CD4-positive, alpha-beta memory T cell (primary cell): ENCODE results near the gene YIF1A. TPM values are rescaled to one million over a fixed set of nuclear protein-coding genes. Genes with fewer than 3 reads are reported as not detected.
A peak's percentile ranks its signal among the peaks of the same experiment; 100 is the strongest.

ENCODE experiments used
- CTCF ChIA-PET: fragments of 350-600 bp; sonication (Branson Sonifier 250); formaldehyde crosslinking; loops from one replicate; lab custom pipeline; 2021; ENCODE audit warnings: inconsistent platforms; ENCODE audit not compliant: partially characterized antibody; lab: Charles Lee
- POLR2A ChIA-PET: fragments of 350-600 bp; sonication (Branson Sonifier 250); formaldehyde crosslinking; loops from one replicate; lab custom pipeline; 2021; ENCODE audit not compliant: partially characterized antibody; lab: Charles Lee
- DNase-seq, 5 donors: peaks; one replicate each; pipeline versions ENCODE4 v3.0.0 to v3.0.0-alpha.2; 2020 to 2022; ENCODE audit warnings: mixed read lengths in 1 of 5
- H3K27ac ChIP-seq: one replicate; pipeline ENCODE4 v1.7.0; 2013; ENCODE audit warnings: low read depth, low read length
- H3K27me3 ChIP-seq: 2 replicates; pipeline ENCODE4 v1.7.0; 2013; ENCODE audit warnings: mild to moderate bottlenecking, low read length, moderate library complexity; ENCODE audit not compliant: insufficient read depth
- H3K36me3 ChIP-seq: 2 replicates; pipeline ENCODE4 v1.7.0; 2013; ENCODE audit warnings: mild to moderate bottlenecking, low read length, moderate library complexity; ENCODE audit not compliant: insufficient read depth
- H3K4me1 ChIP-seq: 2 replicates; pipeline ENCODE4 v1.7.0; 2013; ENCODE audit warnings: mild to moderate bottlenecking, low read length, moderate library complexity; ENCODE audit not compliant: insufficient read depth
- H3K4me3 ChIP-seq, 2 donors: one replicate each; pipeline ENCODE4 v1.7.0; 2013; ENCODE audit warnings: low read length in 2 of 2, mild to moderate bottlenecking in 1 of 2
- H3K9me3 ChIP-seq, 2 donors: one replicate each; pipeline ENCODE4 v1.7.0; 2013; ENCODE audit warnings: low read length in 2 of 2, control low read depth in 1 of 2; ENCODE audit not compliant: control insufficient read depth in 1 of 2
- H3K27ac Mint-ChIP-seq, 7 donors: one replicate each; pipeline ENCODE4 v1.8.0; 2020 to 2021; ENCODE audit warnings: mixed read lengths in 7 of 7, mild to moderate bottlenecking in 6 of 7, inconsistent platforms in 3 of 7, moderate library complexity in 3 of 7
- H3K27me3 Mint-ChIP-seq, 2 donors: one replicate each; pipeline ENCODE4 v1.8.0; 2020 to 2021; ENCODE audit warnings: mixed read lengths in 2 of 2
- H3K36me3 Mint-ChIP-seq, 2 donors: one replicate each; pipeline ENCODE4 v1.8.0; 2020 to 2021; ENCODE audit warnings: mixed read lengths in 2 of 2, inconsistent platforms in 1 of 2, mild to moderate bottlenecking in 1 of 2
- H3K4me1 Mint-ChIP-seq, 4 donors: one replicate each; pipeline ENCODE4 v1.8.0; 2020 to 2021; ENCODE audit warnings: mixed read lengths in 4 of 4, mild to moderate bottlenecking in 1 of 4
- H3K4me3 Mint-ChIP-seq, 8 donors: one replicate each; pipeline ENCODE4 v1.8.0; 2020 to 2021; ENCODE audit warnings: mixed read lengths in 8 of 8, mild to moderate bottlenecking in 7 of 8, moderate library complexity in 6 of 8, inconsistent platforms in 3 of 8
- H3K9me3 Mint-ChIP-seq, 8 donors: one replicate each; pipeline ENCODE4 v1.8.0; 2020 to 2021; ENCODE audit warnings: mixed read lengths in 8 of 8, mild to moderate bottlenecking in 5 of 8, inconsistent platforms in 3 of 8, moderate library complexity in 1 of 8
- intact Hi-C: fragments of 100-400 bp; cut with micrococcal nuclease; formaldehyde crosslinking; loops from one replicate; pipeline ENCODE4 v1.15.1; 2023
- polyA plus RNA-seq, 2 donors: library from polyadenylated mRNA; unstranded; fragments of 300-500 nt; fragmentation: Illumina TruSeq; gene quantifications; one replicate each; pipeline ENCODE4 v1.2.3, GENCODE V29; 2021
- total RNA-seq, 2 experiments: library from RNA; stranded (reverse); gene quantifications; one replicate each; pipeline ENCODE4 v1.2.3, GENCODE V29; 2021

The YIF1A gene
- total and polyA plus RNA-seq, 4 experiments from 2014 or later: 40.4 to 77.5 (median 49.3) TPM

DNA sequence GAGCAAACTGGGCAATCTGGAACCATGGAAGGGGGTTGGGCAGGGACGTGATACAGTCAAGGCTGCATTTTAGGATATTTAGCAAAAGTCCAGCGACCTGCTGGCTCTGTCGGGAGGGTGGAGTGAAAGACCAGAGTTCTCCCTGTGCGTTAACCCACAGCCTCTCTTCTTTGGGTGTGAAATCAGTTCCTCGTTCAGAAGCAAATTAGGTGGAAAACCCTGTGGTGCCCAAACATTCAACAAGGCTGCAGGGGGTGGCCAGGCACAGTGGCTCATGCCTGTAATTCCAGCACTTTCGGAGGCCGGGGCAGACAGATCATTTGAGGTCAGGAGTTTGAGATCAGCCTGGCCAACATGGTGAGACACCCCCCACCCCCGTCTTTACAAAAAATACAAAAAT is 8.7 kb upstream of the YIF1A start:
- Histone ChIP-seq H3K27me3 (no peaks in the 10 kb centered on the region), H3K36me3 (no peaks in the 10 kb centered on the region), H3K9me3 (no peaks in the 10 kb centered on the region), H3K27ac (no peak overlapping the region), H3K4me1 (no peaks in the 10 kb centered on the region), H3K4me3 (no peak overlapping the region)
- Mint-ChIP-seq H3K9me3 (no peaks in the 10 kb centered on the region), H3K36me3 (no peaks in the 10 kb centered on the region), H3K27ac (no peak overlapping the region), H3K4me1 (peaks cover 0 to 9% (median 3%) of the 10 kb centered on the region in 4 donors), H3K27me3 (peaks cover 9% of the 10 kb centered on the region in 2 donors), H3K4me3 (no peak overlapping the region)
- no peak for DNase-seq
- intact Hi-C loops: no loop called here
- CTCF ChIA-PET: interaction anchor here (1.2 to 2.1 kb wide), 2 partner anchors 14 to 91 kb away, joined by 3 to 6 read pairs; no protein-coding TSS in a partner anchor
- POLR2A ChIA-PET: no interaction called here

DNA sequence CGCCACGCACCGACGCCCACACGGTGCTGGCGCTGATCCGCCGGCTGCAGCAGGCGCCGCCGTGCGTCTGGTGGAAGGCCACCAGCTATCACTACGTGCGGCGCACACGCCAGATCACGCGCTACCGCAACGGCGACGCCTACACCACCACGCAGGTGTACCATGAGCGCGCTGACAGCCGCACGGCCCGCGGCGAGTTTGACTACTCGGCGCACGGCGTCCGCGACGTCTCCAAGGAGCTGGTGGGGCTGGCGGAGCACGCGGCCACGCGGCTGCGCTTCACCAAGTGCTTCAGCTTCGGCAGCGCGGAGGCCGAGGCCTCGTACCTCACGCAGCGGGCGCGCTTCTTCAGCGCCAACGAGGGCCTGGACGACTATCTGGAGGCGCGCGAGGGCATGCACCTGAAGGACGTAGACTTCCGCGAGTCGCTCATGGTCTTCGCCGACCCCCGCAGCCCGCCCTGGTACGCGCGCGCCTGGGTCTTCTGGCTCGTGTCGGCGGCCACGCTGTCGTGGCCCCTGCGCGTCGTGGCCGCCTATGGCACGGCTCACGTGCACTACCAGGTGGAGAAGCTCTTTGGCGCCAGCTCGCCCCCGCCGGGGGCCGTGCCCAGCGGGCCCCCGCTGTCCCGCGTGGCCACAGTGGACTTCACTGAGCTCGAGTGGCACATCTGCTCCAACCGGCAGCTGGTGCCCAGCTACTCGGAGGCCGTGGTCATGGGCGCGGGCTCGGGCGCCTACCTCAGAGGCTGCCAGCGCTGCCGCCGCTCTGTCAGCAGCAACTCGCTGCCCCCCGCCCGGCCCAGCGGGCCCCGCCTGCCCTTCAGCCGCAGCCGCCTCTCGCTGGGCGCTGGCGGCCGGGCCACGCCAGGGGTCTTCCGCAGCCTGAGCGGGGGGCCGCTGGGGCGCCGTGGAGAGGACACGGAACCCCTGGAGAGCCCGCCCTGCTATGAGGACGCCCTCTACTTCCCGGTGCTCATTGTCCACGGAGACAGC is 6.0 kb upstream of the YIF1A start:
- no peak overlapping the region for H3K4me3 ChIP-seq
- ChIA-PET POLR2A (no interaction called here), CTCF (interaction anchor here (1.0 to 1.4 kb wide), 3 partner anchors 12 to 91 kb away, joined by 3 read pairs; no protein-coding TSS in a partner anchor)
- intact Hi-C loops: no loop called here
- no peak overlapping the region for H3K27ac ChIP-seq
- no peaks in the 10 kb centered on the region for H3K27me3 ChIP-seq
- no peak overlapping the region for H3K27ac Mint-ChIP-seq
- no peak overlapping the region for H3K4me3 Mint-ChIP-seq
- H3K36me3 ChIP-seq: no peaks in the 10 kb centered on the region
- H3K9me3 Mint-ChIP-seq: no peaks in the 10 kb centered on the region
- DNase-seq: no peak
- no peaks in the 10 kb centered on the region for H3K9me3 ChIP-seq
- peaks cover 19% of the 10 kb centered on the region for H3K4me1 ChIP-seq
- peaks cover 10 to 11% of the 10 kb centered on the region in 2 donors for H3K27me3 Mint-ChIP-seq
- H3K4me1 Mint-ChIP-seq: peaks cover 8 to 22% (median 15%) of the 10 kb centered on the region in 4 donors
- H3K36me3 Mint-ChIP-seq: no peaks in the 10 kb centered on the region

DNA sequence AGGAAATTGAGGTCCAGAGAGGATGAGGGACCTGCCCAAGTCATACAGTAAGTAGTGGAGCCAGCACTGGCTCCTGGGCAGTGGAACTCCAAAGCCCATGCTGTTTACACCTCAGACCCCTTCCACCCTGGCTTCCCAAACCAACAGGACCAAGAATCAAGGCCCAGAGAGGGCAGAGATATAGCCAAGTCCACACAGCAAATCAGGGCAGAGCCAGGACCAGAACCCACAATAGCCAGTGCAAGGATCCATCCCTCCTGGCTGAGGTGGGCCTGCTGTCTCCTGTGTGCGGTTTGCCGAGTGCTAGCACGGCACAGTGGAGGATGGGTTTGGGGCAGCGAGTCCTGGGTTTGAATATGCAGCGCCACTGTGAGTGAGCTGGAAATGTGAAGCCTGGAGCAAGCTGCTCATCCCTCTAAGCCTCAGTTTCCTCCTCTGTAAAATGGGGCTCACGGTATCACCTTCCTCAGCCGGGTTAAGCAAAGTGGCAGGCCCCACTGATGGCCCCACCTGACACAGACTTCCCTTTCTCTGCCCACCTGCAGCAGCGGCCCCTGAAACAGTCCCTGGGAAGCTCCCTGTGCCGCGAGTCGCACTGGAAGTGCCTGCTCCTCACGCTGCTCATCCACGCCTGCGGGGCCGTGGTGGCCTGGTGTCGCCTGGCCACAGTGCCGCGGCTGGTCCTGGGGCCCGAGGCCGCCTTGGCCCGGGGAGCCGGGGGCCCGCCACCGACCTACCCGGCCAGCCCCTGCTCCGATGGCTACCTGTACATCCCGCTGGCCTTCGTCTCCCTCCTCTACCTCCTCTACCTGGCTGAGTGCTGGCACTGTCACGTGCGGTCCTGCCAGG is 5.1 kb upstream of the YIF1A start:
- peaks cover 0 to under 1% of the 10 kb centered on the region in 2 donors for H3K36me3 Mint-ChIP-seq

DNA sequence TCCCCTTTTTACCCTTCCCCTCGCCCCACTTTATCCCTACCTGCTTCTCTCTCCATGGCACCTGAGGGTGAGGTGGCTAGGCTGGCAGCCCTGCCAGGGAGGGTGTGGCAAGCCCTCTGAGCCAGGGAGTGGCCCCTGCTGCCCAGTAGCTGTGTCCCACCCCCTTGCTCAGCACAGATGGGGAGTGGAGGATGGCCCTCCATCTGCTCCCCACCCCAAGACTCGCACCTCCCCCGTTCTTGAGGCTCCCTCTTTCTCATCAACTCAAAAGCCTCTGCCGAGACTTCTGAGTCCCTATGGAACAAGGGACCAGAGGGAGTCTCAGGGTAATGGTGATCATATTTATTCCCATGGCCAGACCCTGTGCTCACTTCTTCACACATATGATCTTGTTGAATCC is 4.4 kb upstream of the YIF1A start:
- CTCF ChIA-PET: interaction anchor here (1.0 kb wide), 1 partner anchor 92 kb away, joined by 3 read pairs; no protein-coding TSS in a partner anchor

More for the DNA sequence above, 5.1 kb upstream of the YIF1A start:
- Histone ChIP-seq H3K9me3 (no peaks in the 10 kb centered on the region), H3K4me3 (no peak overlapping the region), H3K36me3 (no peaks in the 10 kb centered on the region), H3K4me1 (peaks cover 24% of the 10 kb centered on the region), H3K27me3 (no peaks in the 10 kb centered on the region), H3K27ac (no peak overlapping the region)
- no peak overlapping the region for H3K4me3 Mint-ChIP-seq
- ChIA-PET POLR2A (no interaction called here), CTCF (interaction anchor here (1.0 to 1.4 kb wide), 2 partner anchors 18 to 92 kb away, joined by 3 read pairs; no protein-coding TSS in a partner anchor)
- H3K9me3 Mint-ChIP-seq: no peaks in the 10 kb centered on the region
- peaks cover 10 to 14% of the 10 kb centered on the region in 2 donors for H3K27me3 Mint-ChIP-seq
- intact Hi-C loops: no loop called here
- H3K4me1 Mint-ChIP-seq: peaks cover 14 to 31% (median 22%) of the 10 kb centered on the region in 4 donors
- peak overlapping the region in 1 of 7 donors; percentile 35 for H3K27ac Mint-ChIP-seq
- DNase-seq: no peak

DNA sequence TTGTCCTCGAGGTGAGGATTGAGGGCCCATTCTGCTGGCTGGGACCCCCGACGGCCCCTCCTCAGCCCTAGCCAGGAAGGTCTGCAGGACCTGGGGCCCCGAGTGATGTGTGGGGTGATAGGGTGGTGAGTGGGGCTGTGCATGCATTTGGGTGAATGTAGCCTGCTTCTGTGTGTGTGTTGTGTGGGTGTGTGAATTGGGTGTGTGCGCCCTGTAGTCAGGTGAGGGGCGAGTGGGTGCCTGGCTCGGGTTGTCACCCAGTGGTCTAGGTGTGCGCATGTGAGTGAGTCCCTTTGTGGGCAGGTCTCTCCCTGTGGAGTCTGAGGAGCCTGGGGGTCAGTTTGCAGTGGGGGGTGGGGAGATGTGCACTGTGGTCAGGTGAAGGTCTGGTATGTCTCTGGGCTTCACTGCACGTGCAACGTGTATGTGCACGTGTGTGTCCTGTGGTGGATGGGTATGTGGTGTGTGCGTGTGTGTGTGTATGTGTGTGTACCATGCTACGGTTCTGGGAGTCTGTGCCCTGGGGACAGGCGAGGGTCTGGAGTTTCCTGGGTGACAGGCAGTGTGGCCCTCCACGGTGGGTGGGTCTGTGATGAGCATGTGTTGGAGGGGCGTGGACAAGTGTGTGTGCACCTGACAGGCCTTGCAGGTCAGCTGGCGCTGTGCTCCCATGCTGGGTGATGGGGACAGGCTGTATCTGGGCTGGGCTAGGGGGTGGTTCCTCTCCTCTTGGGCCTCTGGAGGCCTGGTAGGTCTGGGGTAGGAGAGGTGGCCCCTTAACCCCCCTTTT is 3.8 kb upstream of the YIF1A start:
- DNase-seq: no peak
- H3K27ac Mint-ChIP-seq: peak overlapping the region in 2 of 7 donors; percentile 30 to 79
- H3K4me3 ChIP-seq: no peak overlapping the region
- H3K9me3 Mint-ChIP-seq: no peaks in the 10 kb centered on the region
- ChIA-PET CTCF (no interaction called here), POLR2A (no interaction called here)
- H3K4me1 Mint-ChIP-seq: peaks cover 14 to 37% (median 26%) of the 10 kb centered on the region in 4 donors
- peaks cover 0 to 1% of the 10 kb centered on the region in 2 donors for H3K36me3 Mint-ChIP-seq
- no peaks in the 10 kb centered on the region for H3K9me3 ChIP-seq
- no peaks in the 10 kb centered on the region for H3K36me3 ChIP-seq
- H3K27me3 Mint-ChIP-seq: peaks cover 10 to 14% of the 10 kb centered on the region in 2 donors
- H3K27ac ChIP-seq: no peak overlapping the region
- intact Hi-C loops: no loop called here
- H3K4me3 Mint-ChIP-seq: peak overlapping the region; percentile 7 to 80 (median 60)
- no peaks in the 10 kb centered on the region for H3K27me3 ChIP-seq
- H3K4me1 ChIP-seq: peaks cover 32% of the 10 kb centered on the region

More for the DNA sequence above, 4.4 kb upstream of the YIF1A start:
- no peaks in the 10 kb centered on the region for H3K27me3 ChIP-seq
- no peak overlapping the region for H3K27ac ChIP-seq
- DNase-seq: no peak
- H3K36me3 ChIP-seq: no peaks in the 10 kb centered on the region
- Mint-ChIP-seq H3K9me3 (no peaks in the 10 kb centered on the region), H3K4me3 (peak overlapping the region in 1 of 8 donors; percentile 52), H3K27ac (peak overlapping the region in 1 of 7 donors; percentile 35), H3K4me1 (peaks cover 14 to 33% (median 23%) of the 10 kb centered on the region in 4 donors), H3K36me3 (peaks cover 0 to 1% of the 10 kb centered on the region in 2 donors), H3K27me3 (peaks cover 10 to 14% of the 10 kb centered on the region in 2 donors)
- H3K4me1 ChIP-seq: peaks cover 26% of the 10 kb centered on the region
- no peak overlapping the region for H3K4me3 ChIP-seq
- POLR2A ChIA-PET: no interaction called here
- intact Hi-C loops: no loop called here
- no peaks in the 10 kb centered on the region for H3K9me3 ChIP-seq

DNA sequence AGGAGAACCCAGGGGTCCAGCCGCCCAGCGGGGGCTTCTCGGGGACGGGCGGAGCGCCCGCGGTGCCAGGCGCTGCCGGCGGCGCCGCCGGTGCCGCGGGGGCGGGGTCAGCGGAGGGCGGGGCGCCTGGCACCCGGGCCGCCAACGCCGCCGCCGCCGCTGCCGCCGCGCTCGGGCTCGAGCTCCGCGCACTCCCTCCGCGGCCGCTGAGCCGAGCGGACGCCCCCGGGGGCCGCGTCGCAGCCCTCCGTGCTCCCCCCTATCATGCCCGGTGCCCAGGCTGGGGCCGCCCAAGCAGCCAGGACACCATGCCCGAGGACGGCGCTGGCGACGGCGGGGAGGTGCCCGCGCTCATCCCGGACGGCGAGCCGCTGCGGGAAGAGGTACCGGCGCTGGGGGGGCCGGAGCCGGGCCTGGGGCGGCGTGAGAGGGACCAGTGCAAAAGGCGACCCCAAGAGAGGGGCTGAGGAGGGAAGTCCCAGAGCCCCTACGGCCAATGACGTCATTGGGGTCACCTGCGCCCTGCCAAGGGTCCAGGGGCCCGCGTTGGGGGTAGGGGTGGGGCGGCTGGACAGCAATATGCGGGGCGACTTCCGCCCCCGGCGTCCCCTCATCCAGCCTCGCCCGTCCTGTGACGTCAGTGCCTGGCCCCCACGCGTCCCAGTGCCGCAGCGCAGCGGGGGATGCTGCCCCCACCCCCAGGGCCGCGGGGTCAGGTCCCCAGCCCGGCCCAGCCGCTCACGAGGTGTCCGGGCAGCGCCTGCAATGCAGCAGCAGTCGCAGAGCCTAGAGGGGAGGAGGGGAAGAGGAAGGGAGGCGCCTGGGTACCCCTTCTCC is 3.0 kb upstream of the YIF1A start, which contains the start of gene TMEM151A:
Gene TMEM151A, plus strand, starts transcription at position 189 of the 837 bp plus-strand sequence. Its CDS starts 120 bp downstream, at position 309.
- Histone ChIP-seq H3K27me3 (no peaks in the 10 kb centered on the region), H3K4me1 (peaks cover 39% of the 10 kb centered on the region), H3K36me3 (no peaks in the 10 kb centered on the region), H3K4me3 (peak within 1 kb of the TSS in 1 of 2 donors; percentile 35), H3K9me3 (no peaks in the 10 kb centered on the region), H3K27ac (no peak within 1 kb of the TSS)
- ChIA-PET POLR2A (interaction anchor here (0.8 to 5.1 kb wide), 7 partner anchors 9 to 551 kb away, joined by 3 to 53 read pairs (median 4); partner anchors contain the start of genes RAB1B and RCE1), CTCF (interaction anchor here (1.1 to 1.4 kb wide), 2 partner anchors 9 to 70 kb away, joined by 3 to 5 read pairs; no protein-coding TSS in a partner anchor)
- Mint-ChIP-seq H3K27me3 (peaks cover 10 to 14% of the 10 kb centered on the region in 2 donors), H3K4me1 (peaks cover 14 to 45% (median 29%) of the 10 kb centered on the region in 4 donors), H3K36me3 (peaks cover 0 to 1% of the 10 kb centered on the region in 2 donors), H3K9me3 (no peaks in the 10 kb centered on the region), H3K27ac (peak within 1 kb of the TSS in 4 of 7 donors; percentile 42 to 84 (median 81)), H3K4me3 (peak within 1 kb of the TSS; percentile 65 to 94 (median 82))
- DNase-seq: peak in 1 of 5 donors; percentile 32
- intact Hi-C loops: no loop called here
